ENCODE results near the gene U2AF1L4.

DNA sequence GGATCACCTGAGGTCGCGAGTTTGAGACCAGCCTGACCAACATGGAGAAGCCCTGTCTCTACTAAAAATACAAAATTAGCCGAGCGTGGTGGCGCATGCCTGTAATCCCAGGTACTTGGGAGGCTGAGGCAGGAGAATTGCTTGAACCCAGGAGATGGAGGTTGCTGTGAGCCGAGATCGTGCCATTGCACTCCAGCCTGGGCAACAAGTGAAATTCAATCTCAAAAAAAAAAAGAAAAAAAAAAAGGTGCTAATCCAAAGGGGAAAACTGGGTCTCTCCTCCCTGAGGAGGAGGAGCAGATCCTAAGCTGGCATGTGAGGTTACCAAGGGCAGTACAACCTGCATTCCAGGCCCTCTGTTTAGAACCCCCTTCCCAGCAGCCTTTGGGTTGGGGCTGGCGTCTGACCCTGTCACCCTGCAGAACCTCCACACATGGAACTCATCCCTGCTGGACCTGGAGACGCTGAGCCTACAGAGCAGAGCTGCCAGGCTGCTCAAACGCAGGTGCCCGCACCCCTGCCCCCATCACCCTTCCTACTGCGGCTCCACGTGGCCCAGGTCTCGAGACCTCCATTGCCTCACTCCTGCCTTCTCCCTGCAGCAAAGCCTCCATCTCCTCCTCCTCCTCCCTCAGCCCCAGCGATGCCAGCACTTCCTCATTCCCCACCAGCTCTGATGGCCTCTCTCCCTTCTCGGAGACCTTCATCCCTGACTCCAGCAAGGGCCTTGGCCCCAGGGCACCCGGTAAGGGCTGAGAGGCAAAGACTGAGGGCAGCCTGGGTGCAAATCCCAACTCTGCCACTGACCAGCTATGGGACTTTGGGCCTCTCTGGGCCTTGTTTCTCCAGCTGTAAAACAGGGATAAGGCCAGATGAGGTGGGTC is 19.5 kb upstream of the U2AF1L4 start:
- no peak for TF ChIP-seq TAF1 (IDR thresholded peaks at IDR 0.05; ENCODE audit: borderline replicate concordance, low read depth, low read length)
- no peak for TF ChIP-seq POLR2AphosphoS5 (IDR thresholded peaks at IDR 0.05; ENCODE audit: low read depth, low read length)
- no peak for TF ChIP-seq POLR2A (IDR thresholded peaks at IDR 0.05; ENCODE audit: low read depth, low read length)

Measured in GM12892 (cell line).